K562 (cell line): ENCODE results near the gene NAGS. TPM values are rescaled to one million over a fixed set of nuclear protein-coding genes. Genes with fewer than 3 reads are reported as not detected.

Experiments used
- CCNT2 ChIP-seq: IDR thresholded peaks from 2 replicates; pipeline ENCODE4 v1.6.1; 2011; ENCODE audit warnings: borderline replicate concordance, low read depth, mild to moderate bottlenecking, moderate library complexity, mixed read lengths, low read length; ENCODE audit not compliant: insufficient read length; ENCODE audit errors: extremely low read depth
- CHD1 ChIP-seq: fragments of 200-600 bp; sonication (generic); IDR thresholded peaks from one replicate; pipeline ENCODE4 v1.6.1; 2012; ENCODE audit warnings: mild to moderate bottlenecking, moderate library complexity, low read length, inconsistent platforms
- CTBP1 ChIP-seq: fragments of 450-650 bp; IDR thresholded peaks from 2 replicates; pipeline ENCODE4 v1.6.1; 2016; ENCODE audit warnings: borderline replicate concordance
- ELF1 ChIP-seq: fragments of 200-800 bp; sonication (Bioruptor generic); IDR thresholded peaks from 2 replicates; pipeline ENCODE4 v1.6.1; 2016; ENCODE audit warnings: missing genetic modification characterization, missing compliant biosample characterization
- ETV5 ChIP-seq: sonication (generic); formaldehyde crosslinking; IDR thresholded peaks from 2 replicates; pipeline ENCODE4 v1.4.0; 2020; ENCODE audit warnings: low read depth, mild to moderate bottlenecking, missing genetic modification reagents
- HDAC8 ChIP-seq: fragments of 450-650 bp; IDR thresholded peaks from 2 replicates; pipeline ENCODE4 v1.6.1; 2016; ENCODE audit warnings: mild to moderate bottlenecking, missing genetic modification characterization, moderate library complexity, missing compliant biosample characterization
- HOMEZ ChIP-seq: fragments of 250-450 bp; sonication (Bioruptor Pico); IDR thresholded peaks from 2 replicates; pipeline ENCODE4 v1.4.0; 2020; ENCODE audit warnings: mild to moderate bottlenecking, moderate library complexity
- NCOA6 ChIP-seq: fragments of 450-650 bp; IDR thresholded peaks from 2 replicates; pipeline ENCODE4 v1.6.1; 2017; ENCODE audit warnings: mild to moderate bottlenecking
- RAD21 ChIP-seq, 2 experiments: fragments of 250-450 bp in 1 of 2; fragments of 450-650 bp in 1 of 2; sonication (Bioruptor Pico) in 1 of 2; formaldehyde crosslinking in 1 of 2; IDR thresholded peaks in 1 of 2; conservative IDR thresholded peaks in 1 of 2; 2 replicates each; pipeline versions ENCODE4 v1.4.0 to v1.8.0; 2020 to 2022; ENCODE audit warnings: mild to moderate bottlenecking in 2 of 2, moderate library complexity in 1 of 2
- RBBP5 ChIP-seq: fragments of 200-600 bp; sonication (generic); IDR thresholded peaks from 2 replicates; pipeline ENCODE4 v1.6.1; 2012; ENCODE audit warnings: borderline replicate concordance, mild to moderate bottlenecking, low read length, control low read depth, inconsistent platforms; ENCODE audit not compliant: insufficient read depth, poor library complexity, severe bottlenecking
- SIRT6 ChIP-seq: IDR thresholded peaks from one replicate; pipeline ENCODE4 v1.6.1; 2012; ENCODE audit warnings: low read depth, mild to moderate bottlenecking, control low read depth, inconsistent platforms, low read length, moderate library complexity
- TAF7 ChIP-seq: fragments of 450-650 bp; IDR thresholded peaks from 2 replicates; pipeline ENCODE4 v1.6.1; 2016; ENCODE audit warnings: missing genetic modification characterization, missing compliant biosample characterization
- ZNF57 ChIP-seq: fragments of 450-650 bp; formaldehyde crosslinking; IDR thresholded peaks from 2 replicates; pipeline ENCODE4 v1.4.0; 2020; ENCODE audit warnings: mild to moderate bottlenecking, moderate library complexity
- ZNF696 ChIP-seq: fragments of 250-450 bp; sonication (Bioruptor Pico); conservative IDR thresholded peaks from 2 replicates; pipeline ENCODE4 v1.4.0; 2020; ENCODE audit warnings: mild to moderate bottlenecking, moderate library complexity
- polyA plus RNA-seq, 8 experiments: library from polyadenylated mRNA; depleted of rRNA in 4 of 8; stranded (reverse) in 5 of 8; unstranded in 3 of 8; fragments of >200 nt; fragmentation: Nextera tagmentation in 2 of 8; fragmentation: Illumina TruSeq in 1 of 8; extraction: Ambion mirVana in 2 of 8; extraction: Trizol in 1 of 8; gene quantifications; 2 replicates each; pipeline versions ENCODE4 v1.2.1 to v1.2.3, GENCODE V29; 2011 to 2014; ENCODE audit warnings: inconsistent platforms in 1 of 8, missing spikeins in 1 of 8
- total RNA-seq, 7 experiments: library from RNA; depleted of rRNA in 6 of 7; stranded (reverse); fragments of >200 nt in 6 of 7; fragmentation: Illumina TruSeq in 2 of 7; extraction: Trizol in 2 of 7; gene quantifications; 2 replicates each; pipeline versions ENCODE4 v1.2.1 to v1.2.3, GENCODE V29; 2011 to 2021; ENCODE audit warnings: low replicate concordance in 1 of 7
- TF ChIP-seq, protein P1 (sequence below): sonication (generic); formaldehyde crosslinking; IDR thresholded peaks from 2 replicates; pipeline ENCODE4 v1.8.0; 2023; ENCODE audit warnings: missing genetic modification reagents, mild to moderate bottlenecking, borderline replicate concordance
- TF ChIP-seq, protein P2 (sequence below): fragments of 450-650 bp; formaldehyde crosslinking; IDR thresholded peaks from 2 replicates; pipeline ENCODE4 v1.4.0; 2020; ENCODE audit warnings: mild to moderate bottlenecking, mixed read lengths
- TF ChIP-seq, protein P3 (sequence below): fragments of 450-650 bp; IDR thresholded peaks from 2 replicates; pipeline ENCODE4 v1.6.1; 2016; ENCODE audit warnings: antibody characterized with exemption

Gene NAGS
- total and polyA plus RNA-seq, 9 of the 15 experiments (the other 6 are each of a cell fraction or from before 2014, with no cell fraction given): not detected

DNA sequence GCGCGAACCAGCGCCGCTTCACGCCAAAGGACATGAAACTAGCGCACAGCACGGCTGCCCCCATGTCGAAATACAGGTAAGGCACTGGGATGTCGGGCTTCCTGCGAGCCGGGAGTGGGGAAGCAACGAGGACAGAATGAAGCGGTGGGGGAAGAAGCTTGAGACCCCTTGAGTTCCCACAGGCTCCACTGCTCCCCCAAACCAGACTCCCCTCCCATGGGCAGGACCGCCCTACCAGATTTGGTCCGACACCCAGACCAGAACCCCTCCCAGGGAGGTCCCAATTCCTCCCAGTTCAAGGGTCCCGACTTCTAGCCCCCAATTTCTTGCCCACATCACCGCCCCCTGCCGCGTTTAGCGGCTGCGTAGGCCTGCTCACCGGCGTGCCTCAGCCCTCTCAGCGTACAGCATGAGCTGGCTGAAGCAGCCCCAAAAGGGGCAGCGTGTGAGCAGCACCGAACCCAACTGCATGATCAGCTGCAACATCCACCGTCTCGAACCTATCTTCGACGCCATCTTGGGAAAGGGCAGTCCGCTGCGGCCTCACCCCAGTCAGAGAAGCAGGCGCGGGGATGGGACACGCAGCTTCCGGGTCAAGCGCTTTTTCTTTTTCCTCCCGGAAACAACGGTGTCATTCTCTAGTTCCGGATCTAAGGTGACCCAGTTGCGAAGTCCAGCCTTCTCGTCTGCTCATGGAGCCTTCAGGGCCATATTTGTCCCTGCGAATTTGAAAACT lies 10.2 kb downstream of the NAGS start, which contains the start of gene TMEM101 (continued):
- TF ChIP-seq RBBP5 (peak; percentile 73), CCNT2 (no peak), CTBP1 (peak; percentile 70; the same call in 1 of the 2 replicates), ETV5 (CRISPR knock-in tag) (no peak), CHD1 (peak; percentile 92), SIRT6 (no peak), HOMEZ (CRISPR knock-in tag) (no peak), NCOA6 (no peak), TAF7 (tag) (peak; percentile 84), RAD21 (CRISPR knock-in tag; conservative IDR thresholded peaks at IDR 0.05 in 1 of 2, IDR thresholded peaks at IDR 0.05 in 1 of 2) (no peak; a peak in 1 of 4 replicates), ELF1 (peak; percentile 91), HDAC8 (tag) (no peak), ZNF57 (CRISPR knock-in tag) (no peak), ZNF696 (no peak)
- TF ChIP-seq, protein P1, sequence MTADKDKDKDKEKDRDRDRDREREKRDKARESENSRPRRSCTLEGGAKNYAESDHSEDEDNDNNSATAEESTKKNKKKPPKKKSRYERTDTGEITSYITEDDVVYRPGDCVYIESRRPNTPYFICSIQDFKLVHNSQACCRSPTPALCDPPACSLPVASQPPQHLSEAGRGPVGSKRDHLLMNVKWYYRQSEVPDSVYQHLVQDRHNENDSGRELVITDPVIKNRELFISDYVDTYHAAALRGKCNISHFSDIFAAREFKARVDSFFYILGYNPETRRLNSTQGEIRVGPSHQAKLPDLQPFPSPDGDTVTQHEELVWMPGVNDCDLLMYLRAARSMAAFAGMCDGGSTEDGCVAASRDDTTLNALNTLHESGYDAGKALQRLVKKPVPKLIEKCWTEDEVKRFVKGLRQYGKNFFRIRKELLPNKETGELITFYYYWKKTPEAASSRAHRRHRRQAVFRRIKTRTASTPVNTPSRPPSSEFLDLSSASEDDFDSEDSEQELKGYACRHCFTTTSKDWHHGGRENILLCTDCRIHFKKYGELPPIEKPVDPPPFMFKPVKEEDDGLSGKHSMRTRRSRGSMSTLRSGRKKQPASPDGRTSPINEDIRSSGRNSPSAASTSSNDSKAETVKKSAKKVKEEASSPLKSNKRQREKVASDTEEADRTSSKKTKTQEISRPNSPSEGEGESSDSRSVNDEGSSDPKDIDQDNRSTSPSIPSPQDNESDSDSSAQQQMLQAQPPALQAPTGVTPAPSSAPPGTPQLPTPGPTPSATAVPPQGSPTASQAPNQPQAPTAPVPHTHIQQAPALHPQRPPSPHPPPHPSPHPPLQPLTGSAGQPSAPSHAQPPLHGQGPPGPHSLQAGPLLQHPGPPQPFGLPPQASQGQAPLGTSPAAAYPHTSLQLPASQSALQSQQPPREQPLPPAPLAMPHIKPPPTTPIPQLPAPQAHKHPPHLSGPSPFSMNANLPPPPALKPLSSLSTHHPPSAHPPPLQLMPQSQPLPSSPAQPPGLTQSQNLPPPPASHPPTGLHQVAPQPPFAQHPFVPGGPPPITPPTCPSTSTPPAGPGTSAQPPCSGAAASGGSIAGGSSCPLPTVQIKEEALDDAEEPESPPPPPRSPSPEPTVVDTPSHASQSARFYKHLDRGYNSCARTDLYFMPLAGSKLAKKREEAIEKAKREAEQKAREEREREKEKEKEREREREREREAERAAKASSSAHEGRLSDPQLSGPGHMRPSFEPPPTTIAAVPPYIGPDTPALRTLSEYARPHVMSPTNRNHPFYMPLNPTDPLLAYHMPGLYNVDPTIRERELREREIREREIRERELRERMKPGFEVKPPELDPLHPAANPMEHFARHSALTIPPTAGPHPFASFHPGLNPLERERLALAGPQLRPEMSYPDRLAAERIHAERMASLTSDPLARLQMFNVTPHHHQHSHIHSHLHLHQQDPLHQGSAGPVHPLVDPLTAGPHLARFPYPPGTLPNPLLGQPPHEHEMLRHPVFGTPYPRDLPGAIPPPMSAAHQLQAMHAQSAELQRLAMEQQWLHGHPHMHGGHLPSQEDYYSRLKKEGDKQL (CRISPR knock-in tag): no peak
- TF ChIP-seq, protein P2, sequence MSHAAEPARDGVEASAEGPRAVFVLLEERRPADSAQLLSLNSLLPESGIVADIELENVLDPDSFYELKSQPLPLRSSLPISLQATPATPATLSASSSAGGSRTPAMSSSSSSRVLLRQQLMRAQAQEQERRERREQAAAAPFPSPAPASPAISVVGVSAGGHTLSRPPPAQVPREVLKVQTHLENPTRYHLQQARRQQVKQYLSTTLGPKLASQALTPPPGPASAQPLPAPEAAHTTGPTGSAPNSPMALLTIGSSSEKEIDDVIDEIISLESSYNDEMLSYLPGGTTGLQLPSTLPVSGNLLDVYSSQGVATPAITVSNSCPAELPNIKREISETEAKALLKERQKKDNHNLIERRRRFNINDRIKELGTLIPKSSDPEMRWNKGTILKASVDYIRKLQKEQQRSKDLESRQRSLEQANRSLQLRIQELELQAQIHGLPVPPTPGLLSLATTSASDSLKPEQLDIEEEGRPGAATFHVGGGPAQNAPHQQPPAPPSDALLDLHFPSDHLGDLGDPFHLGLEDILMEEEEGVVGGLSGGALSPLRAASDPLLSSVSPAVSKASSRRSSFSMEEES (CRISPR knock-in tag): no peak
- TF ChIP-seq, protein P3, sequence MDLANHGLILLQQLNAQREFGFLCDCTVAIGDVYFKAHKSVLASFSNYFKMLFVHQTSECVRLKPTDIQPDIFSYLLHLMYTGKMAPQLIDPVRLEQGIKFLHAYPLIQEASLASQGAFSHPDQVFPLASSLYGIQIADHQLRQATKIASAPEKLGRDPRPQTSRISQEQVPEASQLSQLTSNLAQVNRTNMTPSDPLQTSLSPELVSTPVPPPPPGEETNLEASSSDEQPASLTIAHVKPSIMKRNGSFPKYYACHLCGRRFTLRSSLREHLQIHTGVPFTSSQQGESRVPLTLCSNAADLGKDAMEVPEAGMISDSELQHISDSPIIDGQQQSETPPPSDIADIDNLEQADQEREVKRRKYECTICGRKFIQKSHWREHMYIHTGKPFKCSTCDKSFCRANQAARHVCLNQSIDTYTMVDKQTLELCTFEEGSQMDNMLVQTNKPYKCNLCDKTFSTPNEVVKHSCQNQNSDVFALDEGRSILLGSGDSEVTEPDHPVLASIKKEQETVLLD: peak; percentile 78
